GM18868 (cell line): ENCODE data around the gene TMEM170B.

Experiments
- ATAC-seq: cut with Tn5 transposase; IDR thresholded peaks from one replicate; pipeline ENCODE4 v1.9.1; 2021; ENCODE audit warnings: mild to moderate bottlenecking, moderate library complexity; ENCODE audit not compliant: unreplicated experiment

Gene TMEM170B

DNA sequence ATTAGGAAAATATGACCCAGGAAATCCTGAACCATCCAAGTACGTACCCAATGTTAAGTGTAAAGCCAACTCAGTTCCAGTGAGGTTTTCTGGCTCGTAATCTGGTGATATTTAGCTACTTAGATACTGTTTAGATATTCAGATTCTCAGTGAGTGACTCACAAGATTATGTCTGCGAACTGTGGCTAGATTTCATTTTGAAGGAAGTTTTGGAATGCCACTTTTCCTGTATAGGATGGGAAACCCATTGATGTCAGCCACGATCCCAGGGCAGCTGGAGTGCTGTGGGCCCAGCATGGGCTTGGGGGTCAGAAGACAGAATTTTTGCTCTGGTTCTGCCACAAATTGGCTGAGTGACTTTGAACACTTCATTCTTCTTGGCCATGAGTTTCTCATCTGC is 76.3 kb downstream of the TMEM170B start:
- no peak for ATAC-seq

GRCh38 chr6:11614534-11615213 is 77.1 kb downstream of the TMEM170B start:
- no peak for ATAC-seq

- ATAC-seq: no peak
These were observed 77.7 kb downstream of the TMEM170B start for GRCh38 chr6:11615214-11615602.

DNA sequence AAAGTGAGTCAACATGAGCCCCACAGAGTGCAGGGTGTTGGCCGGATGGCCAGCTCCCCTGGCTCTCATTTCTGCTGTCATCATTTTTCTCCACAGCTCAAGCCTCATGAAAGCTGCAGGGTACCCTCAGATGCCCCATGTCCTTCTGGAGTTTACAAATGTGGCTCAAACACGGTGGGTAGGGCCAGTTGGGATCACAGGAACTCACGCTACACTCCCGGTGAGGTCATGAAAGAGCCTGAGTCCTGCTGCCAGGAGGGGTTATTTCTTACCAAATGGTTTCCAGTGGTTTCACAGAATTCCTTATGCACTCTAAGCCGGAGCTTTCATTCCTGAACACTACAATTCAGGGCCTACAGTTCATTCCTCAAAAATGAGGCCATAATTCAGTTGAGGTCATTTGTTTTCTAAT is 78.7 kb downstream of the TMEM170B start:
- no peak for ATAC-seq

- no peak for ATAC-seq
These were observed 81.0 kb downstream of the TMEM170B start for GRCh38 chr6:11618533-11618932.

- ATAC-seq: no peak
These were observed 83.6 kb downstream of the TMEM170B start for GRCh38 chr6:11621119-11621518.

DNA sequence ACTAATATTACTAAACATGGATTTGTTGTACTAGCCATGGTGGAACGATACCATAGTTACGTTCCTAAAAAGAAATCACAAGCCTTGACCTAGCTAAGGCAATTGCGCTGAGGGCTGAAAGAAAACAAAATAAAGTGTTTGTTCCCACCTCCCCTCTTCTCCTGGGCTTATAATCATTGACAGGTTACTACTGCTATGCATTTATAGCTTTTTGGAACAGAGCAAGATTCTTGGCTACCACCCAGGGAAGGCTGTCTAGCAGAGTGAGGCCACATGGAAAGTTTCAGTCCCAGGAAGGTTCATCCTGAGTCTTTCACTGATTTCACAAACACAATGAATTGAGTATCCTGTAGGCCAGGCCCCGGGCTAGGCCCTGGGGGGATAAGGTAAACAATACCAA is 84.6 kb downstream of the TMEM170B start:
- no peak for ATAC-seq

GRCh38 chr6:11623272-11623671 is 85.7 kb downstream of the TMEM170B start:
- ATAC-seq: no peak

- no peak for ATAC-seq
These were observed 87.8 kb downstream of the TMEM170B start for GRCh38 chr6:11625302-11625701.

DNA sequence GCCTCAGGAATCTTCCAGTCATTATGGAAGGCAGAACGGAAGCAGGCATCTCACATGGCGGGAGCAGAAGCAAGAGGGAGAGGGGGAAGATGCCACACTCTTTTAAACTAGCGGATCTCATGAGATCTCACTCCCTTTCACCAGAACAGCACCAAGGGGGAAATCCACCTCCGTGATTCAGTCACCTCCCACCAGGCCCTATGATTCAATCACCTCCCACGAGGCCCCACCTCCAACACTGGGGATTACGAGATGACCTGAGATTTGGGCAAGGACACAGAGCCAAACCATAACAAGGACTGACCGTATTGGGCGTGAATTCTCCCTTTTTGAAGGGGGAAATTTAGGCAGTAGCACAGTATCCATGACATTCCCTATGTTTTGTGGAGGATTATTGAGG is 88.8 kb downstream of the TMEM170B start:
- ATAC-seq: no peak

DNA sequence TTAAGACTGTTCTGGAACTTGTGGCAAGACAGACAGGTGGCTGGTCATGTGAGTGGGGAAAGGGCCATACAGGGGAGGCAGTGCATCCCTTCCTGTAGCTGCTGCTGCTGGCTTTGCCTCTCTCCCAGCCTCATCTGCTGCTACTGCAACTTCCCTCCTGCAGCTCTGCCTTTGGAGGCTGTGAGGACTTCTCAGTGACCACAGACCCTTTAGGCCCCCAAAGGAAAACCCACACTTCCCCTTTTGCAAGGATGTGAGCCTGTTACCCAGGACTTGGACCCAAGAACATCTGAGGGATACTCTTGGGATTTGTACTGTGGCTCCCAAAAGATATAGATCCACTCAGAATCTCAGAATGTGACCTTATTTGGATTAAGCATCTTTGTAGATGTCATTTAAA is 91.0 kb downstream of the TMEM170B start:
- no peak for ATAC-seq

DNA sequence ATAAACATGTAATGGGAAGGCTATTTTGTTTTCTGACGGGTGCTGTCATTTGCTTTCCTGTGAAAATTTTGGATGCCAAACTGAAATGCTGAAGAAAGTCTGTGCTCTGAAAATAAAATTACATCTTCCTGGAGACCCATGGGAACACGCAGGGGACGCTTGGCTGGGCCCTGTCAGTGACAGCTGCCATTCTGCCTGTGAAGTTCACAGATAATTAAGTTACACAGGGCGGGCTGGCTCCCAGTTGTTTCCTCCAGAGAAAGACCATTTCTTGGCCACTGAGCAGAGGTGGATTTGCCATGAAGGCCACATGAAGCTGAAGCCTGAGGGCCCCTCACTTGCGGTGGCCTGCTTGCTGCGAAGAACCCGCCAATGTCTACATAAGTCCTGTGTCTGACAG is 93.5 kb downstream of the TMEM170B start:
- no peak for ATAC-seq

GRCh38 chr6:11631539-11631938 is 94.0 kb downstream of the TMEM170B start:
- ATAC-seq: no peak

DNA sequence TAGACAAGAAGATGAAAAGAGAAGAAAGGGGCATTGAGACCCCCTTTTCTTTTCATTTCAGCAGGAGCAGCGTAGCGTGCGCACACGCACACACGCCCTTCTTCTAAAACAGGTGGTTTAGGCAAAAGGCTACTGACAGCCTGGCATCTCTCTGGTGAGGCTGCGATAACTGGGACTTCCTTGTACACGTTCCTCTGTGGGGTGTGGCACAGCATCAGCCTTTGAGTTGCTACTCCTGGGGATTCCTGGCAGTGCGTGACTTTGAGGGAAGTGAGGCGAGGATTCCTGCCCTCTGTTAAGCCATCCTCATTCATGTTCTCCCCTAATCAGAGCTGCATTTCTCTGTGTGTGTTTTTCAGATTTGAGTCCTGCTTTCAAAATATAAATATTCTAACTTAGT is 94.7 kb downstream of the TMEM170B start:
- no peak for ATAC-seq

DNA sequence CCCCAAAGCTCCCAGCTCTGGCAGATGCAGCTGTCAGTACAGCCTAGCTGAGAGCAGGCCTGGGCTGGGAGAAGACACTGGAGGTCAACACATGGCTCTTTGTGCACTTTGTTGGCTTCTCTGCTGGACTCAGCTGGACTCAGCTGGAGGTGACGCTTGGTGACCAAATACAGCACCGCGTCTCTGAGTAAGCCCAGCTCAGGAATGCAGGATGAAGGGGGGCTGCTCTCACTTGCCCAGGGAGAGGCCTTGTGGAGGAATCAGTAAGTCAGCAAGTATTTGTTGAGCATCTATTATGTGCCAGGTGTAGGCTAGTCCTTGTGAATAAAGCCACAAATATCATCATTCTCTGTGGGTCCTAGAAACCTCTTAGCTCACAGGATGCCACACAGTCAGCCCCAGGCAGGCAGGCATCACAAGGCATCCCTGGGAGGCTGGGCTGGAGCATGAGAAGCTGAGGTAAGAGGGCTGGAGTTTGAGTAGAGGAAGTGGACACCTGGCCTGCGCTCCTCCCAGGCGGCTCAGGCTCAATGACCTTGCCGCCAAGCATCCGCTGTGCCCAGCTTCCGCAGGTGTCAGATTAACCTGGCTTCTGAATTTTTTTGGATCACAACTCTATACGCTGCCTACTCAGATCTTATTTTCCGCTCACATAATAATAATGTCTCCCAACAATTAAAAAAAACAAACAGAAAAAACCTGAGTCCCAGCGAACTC is 95.4 kb downstream of the TMEM170B start:
- no peak for ATAC-seq
